HEK293 (cell line): ENCODE results near the gene MALRD1.

ENCODE experiments used
- CTCF ChIA-PET: fragments of 350-600 bp; formaldehyde crosslinking; extraction: SDS; loops from one replicate; lab custom pipeline; 2021; ENCODE audit warnings: antibody characterized with exemption; lab: Yijun Ruan, JAX
- POLR2A ChIA-PET: fragments of 300-600 bp; formaldehyde crosslinking; extraction: SDS; loops from one replicate; lab custom pipeline; 2020; ENCODE audit warnings: antibody characterized with exemption, inconsistent platforms; lab: Yijun Ruan, JAX
- H3K27ac ChIP-seq: fragments of 200-500 bp; sonication (Bioruptor generic); 2 replicates; pipeline ENCODE4 v1.5.1; 2014; ENCODE audit warnings: low read depth, low read length, control low read depth, inconsistent platforms; ENCODE audit errors: extremely low read depth
- H3K36me3 ChIP-seq, 2 experiments: fragments of 200-500 bp in 1 of 2; sonication (Bioruptor generic) in 1 of 2; 1 replicate in 1 of 2; 2 replicates in 1 of 2; pipeline ENCODE4 v1.5.1; 2014 to 2017; ENCODE audit warnings: inconsistent platforms in 2 of 2, low read length in 2 of 2; ENCODE audit not compliant: control insufficient read depth in 2 of 2, insufficient read depth in 1 of 2
- H3K4me1 ChIP-seq: fragments of 200-500 bp; sonication (Bioruptor generic); 2 replicates; pipeline ENCODE4 v1.5.1; 2014; ENCODE audit warnings: mild to moderate bottlenecking, low read length, inconsistent platforms; ENCODE audit not compliant: control insufficient read depth, insufficient read depth
- H3K4me3 ChIP-seq: 2 replicates; pipeline ENCODE4 v1.5.1; 2011; ENCODE audit warnings: low read depth, mild to moderate bottlenecking, control low read depth, low read length, moderate library complexity
- H3K9me3 ChIP-seq: fragments of 200-500 bp; sonication (Bioruptor generic); 2 replicates; pipeline ENCODE4 v1.5.1; 2014; ENCODE audit warnings: low read depth, low read length, inconsistent platforms; ENCODE audit not compliant: control insufficient read depth, insufficient read depth
- GLI2 ChIP-seq: fragments of 450-650 bp; formaldehyde crosslinking; IDR thresholded peaks from 2 replicates; pipeline ENCODE4; 2017; ENCODE audit warnings: missing biosample characterization, missing genetic modification characterization, low read depth, borderline replicate concordance
- GLIS1 ChIP-seq: fragments of 450-650 bp; formaldehyde crosslinking; IDR thresholded peaks from 2 replicates; pipeline ENCODE4 v1.5.1; 2016; ENCODE audit warnings: missing biosample characterization, missing genetic modification characterization
- GLIS2 ChIP-seq: fragments of 450-650 bp; formaldehyde crosslinking; IDR thresholded peaks from 2 replicates; pipeline ENCODE4 v1.5.1; 2016; ENCODE audit warnings: missing biosample characterization, missing genetic modification characterization
- KLF10 ChIP-seq: fragments of 450-650 bp; IDR thresholded peaks from 2 replicates; pipeline ENCODE4 v1.5.1; 2018; ENCODE audit warnings: missing biosample characterization, mild to moderate bottlenecking, missing genetic modification characterization
- KLF7 ChIP-seq: fragments of 450-650 bp; formaldehyde crosslinking; IDR thresholded peaks from 2 replicates; pipeline ENCODE4 v1.5.1; 2016; ENCODE audit warnings: missing biosample characterization, missing genetic modification characterization, borderline replicate concordance
- MEIS1 ChIP-seq: sonication (generic); formaldehyde crosslinking; IDR thresholded peaks from 2 replicates; pipeline ENCODE4 v1.8.1; 2022; ENCODE audit warnings: missing genetic modification reagents, mild to moderate bottlenecking, borderline replicate concordance
- MZF1 ChIP-seq: fragments of 450-650 bp; formaldehyde crosslinking; IDR thresholded peaks from 2 replicates; pipeline ENCODE4 v1.5.1; 2017; ENCODE audit warnings: missing biosample characterization, missing genetic modification characterization, borderline replicate concordance
- SCRT1 ChIP-seq: fragments of 450-650 bp; formaldehyde crosslinking; IDR thresholded peaks from 2 replicates; pipeline ENCODE4 v1.5.1; 2016; ENCODE audit warnings: missing biosample characterization, missing genetic modification characterization, borderline replicate concordance
- ZBTB21 ChIP-seq: fragments of 450-650 bp; formaldehyde crosslinking; IDR thresholded peaks from 2 replicates; pipeline ENCODE4 v1.5.1; 2017; ENCODE audit warnings: missing biosample characterization, missing genetic modification characterization
- ZFHX2 ChIP-seq: fragments of 450-650 bp; formaldehyde crosslinking; conservative IDR thresholded peaks from 2 replicates; pipeline ENCODE4 v1.5.1; 2016; ENCODE audit warnings: missing biosample characterization, missing genetic modification characterization
- ZNF114 ChIP-seq: fragments of 450-650 bp; formaldehyde crosslinking; IDR thresholded peaks from 2 replicates; pipeline ENCODE4 v1.5.0; 2017; ENCODE audit warnings: missing biosample characterization, missing genetic modification characterization
- ZNF132 ChIP-seq: fragments of 450-650 bp; formaldehyde crosslinking; IDR thresholded peaks from 2 replicates; pipeline ENCODE4 v1.5.1; 2017; ENCODE audit warnings: missing biosample characterization, missing genetic modification characterization, borderline replicate concordance
- ZNF157 ChIP-seq: fragments of 450-650 bp; formaldehyde crosslinking; IDR thresholded peaks from 2 replicates; pipeline ENCODE4 v1.5.1; 2016; ENCODE audit warnings: missing biosample characterization, missing genetic modification characterization
- ZNF174 ChIP-seq: fragments of 450-650 bp; formaldehyde crosslinking; IDR thresholded peaks from 2 replicates; pipeline ENCODE4 v1.5.0; 2017; ENCODE audit warnings: missing biosample characterization, mild to moderate bottlenecking, missing genetic modification characterization
- ZNF2 ChIP-seq: fragments of 450-650 bp; formaldehyde crosslinking; IDR thresholded peaks from 2 replicates; pipeline ENCODE4 v1.5.1; 2016; ENCODE audit warnings: missing biosample characterization, missing genetic modification characterization
- ZNF37A ChIP-seq: fragments of 450-650 bp; IDR thresholded peaks from 2 replicates; pipeline ENCODE4 v1.5.1; 2018; ENCODE audit warnings: missing biosample characterization, missing genetic modification characterization
- ZNF433 ChIP-seq: fragments of 450-650 bp; formaldehyde crosslinking; IDR thresholded peaks from 2 replicates; pipeline ENCODE4 v1.5.1; 2016; ENCODE audit warnings: missing biosample characterization, missing genetic modification characterization, low read depth
- ZNF473 ChIP-seq: fragments of 450-650 bp; formaldehyde crosslinking; IDR thresholded peaks from 2 replicates; pipeline ENCODE4 v1.5.1; 2017; ENCODE audit warnings: missing biosample characterization, missing genetic modification characterization
- ZNF510 ChIP-seq: fragments of 450-650 bp; formaldehyde crosslinking; IDR thresholded peaks from 2 replicates; pipeline ENCODE4 v1.5.1; 2018; ENCODE audit warnings: mild to moderate bottlenecking, missing genetic modification characterization, missing biosample characterization; ENCODE audit not compliant: insufficient replicate concordance
- ZNF530 ChIP-seq: fragments of 450-650 bp; formaldehyde crosslinking; IDR thresholded peaks from 2 replicates; pipeline ENCODE4 v1.5.1; 2016; ENCODE audit warnings: low read depth, missing biosample characterization, missing genetic modification characterization
- ZNF544 ChIP-seq: fragments of 450-650 bp; formaldehyde crosslinking; IDR thresholded peaks from 2 replicates; pipeline ENCODE4 v1.5.0; 2017; ENCODE audit warnings: missing biosample characterization, missing genetic modification characterization
- ZNF629 ChIP-seq: fragments of 450-650 bp; formaldehyde crosslinking; IDR thresholded peaks from 2 replicates; pipeline ENCODE4 v1.5.1; 2017; ENCODE audit warnings: missing biosample characterization, missing genetic modification characterization
- ZNF776 ChIP-seq: fragments of 450-650 bp; formaldehyde crosslinking; IDR thresholded peaks from 2 replicates; pipeline ENCODE4 v1.5.0; 2017; ENCODE audit warnings: missing biosample characterization, missing genetic modification characterization, borderline replicate concordance
- TF ChIP-seq, protein P1 (sequence below): fragments of 450-650 bp; formaldehyde crosslinking; conservative IDR thresholded peaks from 2 replicates; pipeline ENCODE4 v1.5.1; 2016; ENCODE audit warnings: low read depth, missing biosample characterization, missing genetic modification characterization
- TF ChIP-seq, protein P2 (sequence below): fragments of 450-650 bp; formaldehyde crosslinking; IDR thresholded peaks from 2 replicates; pipeline ENCODE4 v1.5.1; 2016; ENCODE audit warnings: missing biosample characterization, missing genetic modification characterization

MALRD1 gene

DNA sequence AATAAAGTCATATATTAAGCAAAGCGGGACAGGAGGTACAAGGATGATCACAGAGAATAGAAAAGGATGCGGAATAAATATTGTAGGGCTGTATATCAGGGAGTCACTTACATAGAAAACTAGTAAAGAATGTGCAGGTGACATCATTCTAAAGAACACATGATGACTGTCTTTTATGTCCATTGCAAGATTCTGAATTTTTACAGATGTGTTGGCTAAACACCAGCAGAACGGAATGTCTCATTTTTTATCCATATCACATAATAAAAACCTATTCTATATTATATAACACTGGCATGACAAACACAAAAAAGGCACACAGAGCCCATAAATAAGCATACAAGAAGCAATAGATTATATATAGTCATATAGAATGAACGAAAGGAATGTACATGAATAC lies 448.4 kb downstream of the MALRD1 start:
- ChIA-PET CTCF (no interaction called here), POLR2A (no interaction called here)
- H3K27ac ChIP-seq, result no peak overlapping the region
- no peaks in the 10 kb centered on the region for H3K4me1 ChIP-seq
- H3K4me3 ChIP-seq, result no peak overlapping the region
- no peaks in the 10 kb centered on the region for H3K9me3 ChIP-seq
- TF ChIP-seq ZNF433 (tag by site-specific recombination) (no peak), KLF7 (tag by site-specific recombination) (no peak), KLF10 (tag by site-specific recombination) (no peak), GLI2 (tag by site-specific recombination) (no peak), ZNF544 (tag by site-specific recombination) (no peak), ZNF510 (tag by site-specific recombination) (no peak), ZNF2 (no peak), MZF1 (no peak), ZBTB21 (tag by site-specific recombination) (no peak), ZNF473 (tag by site-specific recombination) (no peak), ZNF174 (no peak), SCRT1 (tag by site-specific recombination) (no peak), ZNF530 (tag by site-specific recombination) (no peak), ZNF157 (tag by site-specific recombination) (no peak), ZFHX2 (tag by site-specific recombination) (no peak), ZNF114 (tag by site-specific recombination) (no peak), ZNF37A (tag by site-specific recombination) (no peak)
- H3K36me3 ChIP-seq, result no peaks in the 10 kb centered on the region

DNA sequence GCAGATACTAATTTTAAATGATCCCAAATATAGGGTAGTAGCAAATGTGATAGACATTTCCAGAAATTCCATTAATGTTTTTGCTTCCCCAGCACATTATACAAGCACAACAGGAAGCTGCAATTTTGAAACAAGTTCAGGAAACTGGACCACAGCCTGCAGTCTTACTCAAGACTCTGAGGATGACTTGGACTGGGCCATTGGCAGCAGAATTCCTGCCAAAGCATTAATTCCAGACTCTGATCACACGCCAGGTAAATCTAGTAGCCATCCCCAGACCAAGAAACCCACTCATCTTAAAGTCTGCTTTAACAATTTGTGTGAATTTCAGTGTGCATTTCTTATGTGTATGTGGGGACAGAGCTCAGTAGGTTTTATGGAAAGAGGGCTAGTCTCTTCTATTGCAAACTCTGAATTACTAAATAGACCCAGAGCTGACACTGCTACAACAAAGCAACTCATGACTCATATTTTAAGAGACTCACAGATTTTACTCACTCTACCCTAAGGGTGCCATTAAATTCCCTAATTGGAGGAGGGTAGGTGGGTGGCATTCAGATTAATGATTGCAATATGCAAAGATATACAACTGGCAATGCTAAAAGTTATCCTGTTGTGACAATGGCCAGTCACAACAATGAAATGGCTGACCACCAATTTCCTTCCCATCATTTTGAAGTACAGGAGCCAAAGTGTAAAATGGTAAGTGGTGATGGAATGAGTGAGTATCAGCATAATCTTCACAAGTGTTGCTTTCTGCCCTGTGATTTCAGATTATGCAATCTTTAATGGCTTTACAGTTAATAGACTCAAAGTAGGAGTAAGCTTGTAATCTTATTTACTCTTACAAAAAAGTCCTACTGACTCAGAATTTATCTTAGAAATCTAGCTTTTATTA lies 450.0 kb downstream of the MALRD1 start:
- POLR2A ChIA-PET, result no interaction called here
- CTCF ChIA-PET, result no interaction called here

DNA sequence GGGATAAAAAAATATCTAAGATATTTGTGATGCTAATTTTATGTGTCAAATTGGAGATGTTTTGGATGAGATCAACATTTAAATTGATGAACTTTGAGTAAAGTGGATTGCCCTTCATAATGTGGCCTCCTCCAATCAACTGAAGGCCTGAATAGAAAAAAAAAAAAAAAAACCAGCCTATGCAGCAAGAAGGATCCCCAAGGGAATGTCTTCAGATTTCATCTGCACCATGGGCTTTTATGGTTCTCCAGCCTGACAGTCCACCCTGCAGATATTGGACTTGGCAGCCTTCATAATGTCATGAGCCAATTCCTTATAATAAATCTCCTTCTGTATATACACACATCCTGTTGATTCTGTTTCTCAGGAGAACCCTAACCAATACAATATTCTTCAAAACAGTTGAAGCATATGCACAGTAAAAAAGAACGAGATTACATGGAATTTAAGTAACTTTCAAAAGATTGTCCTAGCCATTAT lies 450.7 kb downstream of the MALRD1 start:
- TF ChIP-seq GLIS2 (tag by site-specific recombination) (no peak), ZNF776 (tag by site-specific recombination) (no peak), MEIS1 (no peak), ZNF629 (no peak)
- TF ChIP-seq, protein P1, sequence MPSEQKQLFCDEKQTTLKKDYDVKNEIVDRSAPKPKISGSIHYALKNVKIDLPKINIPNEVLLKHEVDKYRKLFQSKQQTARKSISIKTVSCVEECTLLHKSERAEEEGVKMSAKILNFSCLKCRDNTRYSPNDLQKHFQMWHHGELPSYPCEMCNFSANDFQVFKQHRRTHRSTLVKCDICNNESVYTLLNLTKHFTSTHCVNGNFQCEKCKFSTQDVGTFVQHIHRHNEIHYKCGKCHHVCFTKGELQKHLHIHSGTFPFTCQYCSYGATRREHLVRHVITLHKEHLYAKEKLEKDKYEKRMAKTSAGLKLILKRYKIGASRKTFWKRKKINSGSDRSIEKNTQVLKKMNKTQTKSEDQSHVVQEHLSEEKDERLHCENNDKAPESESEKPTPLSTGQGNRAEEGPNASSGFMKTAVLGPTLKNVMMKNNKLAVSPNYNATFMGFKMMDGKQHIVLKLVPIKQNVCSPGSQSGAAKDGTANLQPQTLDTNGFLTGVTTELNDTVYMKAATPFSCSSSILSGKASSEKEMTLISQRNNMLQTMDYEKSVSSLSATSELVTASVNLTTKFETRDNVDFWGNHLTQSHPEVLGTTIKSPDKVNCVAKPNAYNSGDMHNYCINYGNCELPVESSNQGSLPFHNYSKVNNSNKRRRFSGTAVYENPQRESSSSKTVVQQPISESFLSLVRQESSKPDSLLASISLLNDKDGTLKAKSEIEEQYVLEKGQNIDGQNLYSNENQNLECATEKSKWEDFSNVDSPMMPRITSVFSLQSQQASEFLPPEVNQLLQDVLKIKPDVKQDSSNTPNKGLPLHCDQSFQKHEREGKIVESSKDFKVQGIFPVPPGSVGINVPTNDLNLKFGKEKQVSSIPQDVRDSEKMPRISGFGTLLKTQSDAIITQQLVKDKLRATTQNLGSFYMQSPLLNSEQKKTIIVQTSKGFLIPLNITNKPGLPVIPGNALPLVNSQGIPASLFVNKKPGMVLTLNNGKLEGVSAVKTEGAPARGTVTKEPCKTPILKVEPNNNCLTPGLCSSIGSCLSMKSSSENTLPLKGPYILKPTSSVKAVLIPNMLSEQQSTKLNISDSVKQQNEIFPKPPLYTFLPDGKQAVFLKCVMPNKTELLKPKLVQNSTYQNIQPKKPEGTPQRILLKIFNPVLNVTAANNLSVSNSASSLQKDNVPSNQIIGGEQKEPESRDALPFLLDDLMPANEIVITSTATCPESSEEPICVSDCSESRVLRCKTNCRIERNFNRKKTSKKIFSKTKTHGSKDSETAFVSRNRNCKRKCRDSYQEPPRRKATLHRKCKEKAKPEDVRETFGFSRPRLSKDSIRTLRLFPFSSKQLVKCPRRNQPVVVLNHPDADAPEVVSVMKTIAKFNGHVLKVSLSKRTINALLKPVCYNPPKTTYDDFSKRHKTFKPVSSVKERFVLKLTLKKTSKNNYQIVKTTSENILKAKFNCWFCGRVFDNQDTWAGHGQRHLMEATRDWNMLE, result no peak
- TF ChIP-seq, protein P2, sequence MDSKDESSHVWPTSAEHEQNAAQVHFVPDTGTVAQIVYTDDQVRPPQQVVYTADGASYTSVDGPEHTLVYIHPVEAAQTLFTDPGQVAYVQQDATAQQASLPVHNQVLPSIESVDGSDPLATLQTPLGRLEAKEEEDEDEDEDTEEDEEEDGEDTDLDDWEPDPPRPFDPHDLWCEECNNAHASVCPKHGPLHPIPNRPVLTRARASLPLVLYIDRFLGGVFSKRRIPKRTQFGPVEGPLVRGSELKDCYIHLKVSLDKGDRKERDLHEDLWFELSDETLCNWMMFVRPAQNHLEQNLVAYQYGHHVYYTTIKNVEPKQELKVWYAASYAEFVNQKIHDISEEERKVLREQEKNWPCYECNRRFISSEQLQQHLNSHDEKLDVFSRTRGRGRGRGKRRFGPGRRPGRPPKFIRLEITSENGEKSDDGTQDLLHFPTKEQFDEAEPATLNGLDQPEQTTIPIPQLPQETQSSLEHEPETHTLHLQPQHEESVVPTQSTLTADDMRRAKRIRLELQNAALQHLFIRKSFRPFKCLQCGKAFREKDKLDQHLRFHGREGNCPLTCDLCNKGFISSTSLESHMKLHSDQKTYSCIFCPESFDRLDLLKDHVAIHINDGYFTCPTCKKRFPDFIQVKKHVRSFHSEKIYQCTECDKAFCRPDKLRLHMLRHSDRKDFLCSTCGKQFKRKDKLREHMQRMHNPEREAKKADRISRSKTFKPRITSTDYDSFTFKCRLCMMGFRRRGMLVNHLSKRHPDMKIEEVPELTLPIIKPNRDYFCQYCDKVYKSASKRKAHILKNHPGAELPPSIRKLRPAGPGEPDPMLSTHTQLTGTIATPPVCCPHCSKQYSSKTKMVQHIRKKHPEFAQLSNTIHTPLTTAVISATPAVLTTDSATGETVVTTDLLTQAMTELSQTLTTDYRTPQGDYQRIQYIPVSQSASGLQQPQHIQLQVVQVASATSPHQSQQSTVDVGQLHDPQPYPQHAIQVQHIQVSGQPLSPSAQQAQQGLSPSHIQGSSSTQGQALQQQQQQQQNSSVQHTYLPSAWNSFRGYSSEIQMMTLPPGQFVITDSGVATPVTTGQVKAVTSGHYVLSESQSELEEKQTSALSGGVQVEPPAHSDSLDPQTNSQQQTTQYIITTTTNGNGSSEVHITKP (tag by site-specific recombination), result no peak
- Histone ChIP-seq H3K4me1 (no peaks in the 10 kb centered on the region), H3K36me3 (no peaks in the 10 kb centered on the region), H3K9me3 (no peaks in the 10 kb centered on the region), H3K4me3 (no peak overlapping the region), H3K27ac (no peak overlapping the region)
- CTCF ChIA-PET, result no interaction called here
- POLR2A ChIA-PET, result no interaction called here

More for the DNA sequence above, 450.0 kb downstream of the MALRD1 start:
- no peaks in the 10 kb centered on the region for H3K9me3 ChIP-seq
- H3K4me1 ChIP-seq, result no peaks in the 10 kb centered on the region
- no peaks in the 10 kb centered on the region for H3K36me3 ChIP-seq
- TF ChIP-seq ZNF132 (no peak), GLIS1 (tag by site-specific recombination) (no peak)
- no peak overlapping the region for H3K27ac ChIP-seq
- no peak overlapping the region for H3K4me3 ChIP-seq
